Stimulated activated CD4-positive, alpha-beta T cell treated with anti-CD3 and anti-CD28 coated beads, TNF-alpha, amount 100 ng/mL, for 48 hours (primary cell): ENCODE data around the gene C4orf51.

Source experiments
- DNase-seq, 3 donors: peaks; one replicate each; pipeline ENCODE4 v3.0.0-alpha.2; 2020; ENCODE audit warnings: low read depth in 3 of 3

Gene C4orf51

GRCh38 chr4:145709843-145710242, 29.9 kb downstream of the C4orf51 start:
- DNase-seq = peak in 1 of 3 donors; percentile 11

DNA sequence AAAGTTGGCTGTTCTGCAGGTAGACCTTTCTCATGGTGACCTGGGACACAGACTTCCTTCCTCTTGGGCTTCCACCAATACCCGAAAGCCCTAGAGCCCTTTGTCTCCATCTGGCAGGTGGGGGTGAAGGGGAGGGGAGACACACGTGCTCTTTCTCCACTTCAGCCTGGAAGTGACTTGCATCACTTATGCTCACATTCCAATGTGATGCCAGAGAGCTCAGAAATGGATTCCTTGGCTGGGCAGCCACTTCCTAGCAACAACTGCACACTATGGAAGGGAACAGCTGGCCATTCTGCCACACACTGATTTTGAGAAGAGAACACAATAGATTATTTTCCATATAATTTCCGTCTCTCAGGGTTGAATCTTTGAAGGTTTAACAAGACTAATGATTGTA, 36.3 kb downstream of the C4orf51 start:
- DNase-seq = no peak

GRCh38 chr4:145716661-145717200, 36.8 kb downstream of the C4orf51 start:
- DNase-seq = no peak

DNA sequence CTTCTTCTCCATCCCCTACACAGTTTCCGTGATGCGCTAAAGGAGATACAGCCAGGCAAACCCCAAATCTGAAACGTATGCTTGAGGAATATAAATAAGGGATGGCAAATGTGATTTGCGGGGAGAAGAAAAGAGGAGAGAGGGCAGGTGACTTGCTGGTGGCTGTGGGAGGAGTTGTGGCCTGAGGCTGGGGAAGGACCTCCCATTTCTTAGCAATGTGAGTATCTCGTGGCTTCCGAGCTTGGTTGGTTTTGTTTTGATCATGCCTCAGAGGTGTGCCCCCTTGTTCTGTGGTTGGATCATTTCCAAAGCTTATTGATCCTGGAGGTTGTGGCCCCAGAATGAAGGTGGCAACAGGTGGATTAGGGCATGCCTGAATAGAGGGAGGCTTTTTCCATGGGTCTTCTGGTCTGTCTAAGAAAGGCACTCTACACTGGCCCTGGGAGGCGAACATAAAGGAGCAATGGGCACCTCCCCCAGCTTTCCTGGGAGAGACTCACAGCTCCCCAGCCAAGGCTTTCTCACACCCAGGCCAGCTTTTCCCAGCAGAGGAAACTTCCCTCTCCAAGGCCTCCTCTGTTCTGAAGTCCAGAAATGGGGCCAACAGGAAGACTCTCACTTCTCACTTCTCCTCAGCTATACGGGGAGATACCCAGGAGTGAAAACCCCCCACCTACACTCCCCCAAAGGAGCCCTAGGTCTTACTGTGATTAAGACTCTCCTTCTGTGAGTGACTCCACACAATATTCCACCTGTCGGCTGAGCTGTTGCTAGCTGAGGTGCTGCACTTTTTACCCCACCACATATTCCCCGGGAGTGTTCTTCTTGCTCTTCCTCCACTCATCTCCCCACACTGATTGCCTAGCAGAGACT, 40.0 kb downstream of the C4orf51 start:
- DNase-seq = peak in 2 of 3 donors; percentile 26 to 48

DNA sequence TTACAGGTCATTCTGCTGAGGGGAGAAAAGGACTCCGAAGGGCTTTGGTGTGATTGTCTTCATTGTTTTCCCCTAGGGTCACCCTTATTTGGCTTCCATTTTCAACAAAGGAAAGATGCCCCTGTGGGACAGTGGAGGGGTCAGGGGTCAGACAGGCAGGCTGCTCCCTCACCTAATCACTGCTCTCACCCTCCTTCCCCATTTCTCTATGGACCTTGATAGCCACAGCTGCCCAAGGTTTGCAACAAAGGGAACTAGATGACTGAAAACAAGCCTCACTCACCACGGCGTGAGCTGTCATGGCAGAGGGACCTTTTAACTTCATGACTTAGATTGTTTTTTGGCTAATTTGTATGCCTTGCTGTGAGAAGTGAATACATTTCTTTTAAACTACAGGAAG, 40.7 kb downstream of the C4orf51 start:
- DNase-seq = no peak

GRCh38 chr4:145722561-145722960, 42.6 kb downstream of the C4orf51 start:
- no peak for DNase-seq

DNA sequence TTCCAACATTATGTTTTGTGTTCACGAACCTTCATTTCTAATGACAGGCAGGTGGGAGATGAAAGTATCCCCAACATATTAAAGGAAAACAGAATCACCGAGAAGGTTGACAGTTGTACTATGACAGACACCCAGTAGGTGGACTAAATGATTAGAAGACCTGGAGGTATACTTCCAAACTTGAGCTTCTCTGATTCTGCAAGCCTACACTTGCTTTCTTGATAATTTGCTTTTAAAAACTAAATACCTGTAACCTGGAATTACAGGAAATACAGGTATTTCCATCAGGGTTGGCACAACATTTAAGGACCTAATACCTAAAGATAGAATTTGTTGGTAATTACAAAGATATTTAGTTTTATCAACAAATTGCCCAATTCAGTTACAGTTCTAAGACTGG, 43.4 kb downstream of the C4orf51 start:
- DNase-seq = no peak

DNA sequence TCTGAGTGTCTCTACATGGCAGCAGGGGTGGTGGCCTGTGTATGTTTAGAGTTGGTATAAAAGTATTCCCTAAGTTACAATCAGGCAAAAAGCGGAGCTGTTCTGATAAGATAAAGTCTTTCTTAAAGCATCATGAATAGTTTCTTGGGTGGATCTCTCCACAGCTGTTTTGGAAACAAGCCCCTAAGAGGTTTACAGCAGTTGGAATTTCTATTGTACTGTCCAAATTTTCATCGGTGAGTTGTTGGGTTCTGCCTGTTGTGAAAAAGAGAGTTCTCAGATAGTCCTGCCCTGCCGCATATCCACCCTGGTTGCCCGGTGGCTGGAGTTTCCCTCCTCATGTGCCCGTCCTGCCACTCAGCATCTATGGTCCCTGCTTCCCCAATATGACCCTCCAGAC, 50.1 kb downstream of the C4orf51 start:
- DNase-seq = no peak

GRCh38 chr4:145731028-145731427, 51.1 kb downstream of the C4orf51 start:
- DNase-seq = no peak

DNA sequence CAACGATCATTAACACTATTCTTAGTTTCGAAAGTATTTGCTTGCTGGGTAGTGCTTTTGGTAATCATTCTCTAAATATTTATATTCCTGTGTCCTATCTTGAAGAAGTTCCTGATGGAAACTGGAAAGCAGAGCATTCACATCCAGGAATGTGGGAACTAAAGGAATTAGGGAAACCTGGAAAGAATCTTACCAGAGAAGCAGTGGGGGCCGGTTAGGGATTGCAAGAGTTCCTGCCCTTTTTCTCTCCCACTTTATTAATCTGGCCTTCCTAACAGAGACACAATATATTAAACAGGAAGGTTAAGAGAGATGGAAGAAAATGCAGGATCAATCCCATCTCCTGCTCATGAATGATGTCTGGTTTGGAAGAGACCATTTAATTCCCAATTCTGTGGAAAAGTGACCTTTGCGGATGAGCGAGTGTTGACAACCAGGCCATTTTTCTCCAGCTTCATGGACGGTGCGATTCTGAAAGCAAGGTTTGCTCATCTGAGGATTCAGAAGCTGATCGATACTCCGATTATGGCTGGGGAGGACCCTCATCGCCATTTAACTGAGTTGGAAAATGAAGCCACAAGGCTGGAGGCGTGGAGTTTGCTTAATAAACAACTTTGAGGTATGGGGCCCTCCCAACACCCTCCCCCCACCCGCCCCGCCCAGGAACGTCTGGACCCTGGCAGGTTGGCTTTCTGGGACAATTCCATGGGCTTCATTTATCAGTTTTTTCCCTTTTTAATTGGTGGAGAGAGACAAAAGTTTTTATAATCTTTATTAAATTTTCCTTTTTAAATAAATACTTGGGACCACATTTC, 52.3 kb downstream of the C4orf51 start:
- DNase-seq = no peak

DNA sequence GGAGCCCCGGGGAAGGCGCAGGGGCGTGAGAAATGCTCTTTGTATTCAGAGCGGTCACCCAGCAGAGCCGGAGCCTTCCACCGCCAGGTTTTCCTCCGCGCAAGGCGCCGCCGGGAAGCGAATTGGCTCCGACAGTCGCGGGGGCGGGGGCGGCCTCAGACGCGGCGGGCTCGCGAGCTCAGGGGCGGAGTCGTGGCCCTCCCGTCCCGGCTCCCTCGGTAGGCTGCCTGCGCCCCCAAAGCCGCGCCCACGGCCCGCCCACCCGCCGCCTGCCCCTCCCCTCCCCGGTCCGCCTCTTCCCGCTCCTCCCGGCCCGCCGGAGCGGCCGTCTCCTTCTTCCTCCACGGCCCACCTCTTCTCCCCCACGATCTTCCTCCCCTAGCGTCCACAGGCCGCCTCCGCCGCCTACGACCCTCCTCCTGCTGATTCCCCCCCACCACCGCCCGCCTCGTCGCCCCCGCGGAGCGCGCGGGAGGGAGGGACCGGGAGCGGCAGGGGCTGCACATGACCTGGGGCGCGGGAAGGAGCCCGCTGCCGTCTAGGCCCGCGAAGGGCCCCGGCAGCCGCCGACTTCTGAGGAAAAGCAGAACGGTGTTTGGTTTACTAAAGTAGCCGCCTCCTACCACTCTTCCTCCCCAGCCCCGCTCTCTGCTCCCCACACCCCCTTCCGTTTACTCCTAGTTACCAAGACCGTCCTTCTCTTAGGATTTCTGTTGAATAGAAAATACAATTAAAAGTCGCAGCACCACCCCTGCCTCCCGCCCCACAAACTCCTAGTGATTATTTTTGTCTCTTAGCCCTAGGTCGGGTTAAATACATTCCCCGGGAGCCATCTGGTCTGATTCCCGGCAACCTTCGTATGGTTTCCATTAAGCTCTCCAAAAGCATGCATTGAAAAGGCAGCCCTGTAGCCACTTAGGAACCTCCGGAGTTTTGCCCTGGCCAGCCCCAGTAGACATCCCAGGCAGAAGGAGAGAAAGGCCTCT, 53.2 kb downstream of the C4orf51 start:
- DNase-seq = peak; percentile 71 to 81 (median 71)

DNA sequence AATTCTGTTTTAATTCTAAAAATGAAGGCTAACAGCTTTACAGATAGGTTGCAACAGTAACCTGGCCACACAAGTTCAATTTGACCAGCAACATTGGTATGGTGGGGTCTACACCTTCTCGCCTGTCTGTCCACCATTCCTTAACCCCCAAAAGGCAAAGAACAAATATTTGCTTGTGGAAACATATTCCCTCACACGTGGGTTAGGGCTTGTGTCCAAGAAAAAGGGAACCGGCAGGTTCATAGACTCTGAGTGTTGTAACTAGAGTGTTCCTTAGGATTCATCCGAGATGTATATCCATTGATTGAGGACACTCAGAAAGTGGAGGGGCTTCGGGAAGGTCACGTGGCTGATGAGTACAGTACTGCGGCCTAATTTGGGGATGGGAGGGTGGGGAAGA, 54.1 kb downstream of the C4orf51 start:
- DNase-seq = no peak

- no peak for DNase-seq
These were observed 54.8 kb downstream of the C4orf51 start for GRCh38 chr4:145734576-145735346.

GRCh38 chr4:145735347-145735675, 55.4 kb downstream of the C4orf51 start:
- no peak for DNase-seq

DNA sequence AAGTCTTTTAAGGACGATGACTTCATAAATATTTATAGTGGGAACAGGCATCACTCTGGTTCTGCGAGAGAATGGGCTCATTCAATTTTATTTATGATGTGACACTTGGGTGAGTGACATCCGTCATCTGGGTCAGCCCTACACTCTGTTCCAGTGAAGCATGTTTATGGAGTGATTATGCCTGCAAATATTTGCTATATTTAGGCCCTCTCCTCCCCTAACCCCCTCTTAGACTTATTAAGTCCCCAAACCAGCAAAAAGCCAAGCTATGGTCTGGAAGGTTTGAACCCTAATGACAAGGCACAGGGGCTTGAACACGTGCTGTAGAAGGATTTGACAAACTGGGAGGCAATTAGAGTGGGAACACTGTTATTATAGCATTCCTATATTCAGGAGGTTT, 55.9 kb downstream of the C4orf51 start:
- no peak for DNase-seq

DNA sequence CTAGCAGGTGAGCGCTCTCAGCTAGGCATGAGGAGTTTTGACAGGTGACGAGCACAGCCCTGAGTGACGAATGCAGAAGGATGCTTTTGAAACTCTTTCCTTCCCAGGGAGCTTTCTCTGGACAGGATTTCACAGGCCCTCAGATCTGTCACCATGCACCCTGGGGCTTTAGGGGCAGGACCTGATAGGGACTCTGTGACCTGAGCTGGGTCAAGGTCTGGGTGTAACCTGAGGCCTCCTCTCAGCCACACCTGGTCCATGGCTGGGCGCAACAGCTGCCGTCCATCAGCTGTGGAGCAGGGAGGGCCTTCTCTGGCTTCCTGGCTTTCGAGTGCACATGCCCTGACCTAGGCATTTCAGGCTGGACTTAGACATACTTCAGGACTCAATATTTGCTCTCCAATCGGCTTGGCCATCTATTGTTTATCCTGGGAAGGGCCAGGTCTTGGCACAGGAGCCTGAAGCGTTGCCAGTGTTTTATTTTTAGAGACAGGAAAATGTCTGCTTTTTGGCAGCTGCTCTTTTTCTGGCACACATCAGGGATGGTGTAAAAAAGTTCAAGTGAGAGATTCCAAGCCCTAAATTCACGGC, 56.4 kb downstream of the C4orf51 start:
- no peak for DNase-seq

- DNase-seq = no peak
These were observed 59.9 kb downstream of the C4orf51 start for GRCh38 chr4:145739845-145740244.

- no peak for DNase-seq
These were observed 60.9 kb downstream of the C4orf51 start for GRCh38 chr4:145740806-145741205.

DNA sequence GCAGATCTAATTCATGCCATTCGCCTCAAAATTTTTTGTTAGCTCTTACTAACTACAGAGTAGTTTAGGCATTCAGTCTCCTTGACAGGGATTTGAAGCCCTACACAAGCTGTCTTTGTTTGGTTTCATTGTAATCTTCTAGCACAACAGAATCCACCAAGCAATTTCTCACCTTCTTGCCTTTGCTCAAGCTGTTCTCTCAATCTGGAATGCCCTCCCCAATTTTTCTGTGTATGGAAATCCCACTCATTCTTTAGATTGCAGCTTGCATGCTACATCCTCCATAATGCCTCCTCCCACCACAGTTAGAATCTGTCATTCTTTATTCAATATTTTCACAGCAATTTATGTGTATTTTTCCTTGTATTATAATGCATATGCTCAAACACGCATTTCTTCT, 63.7 kb downstream of the C4orf51 start:
- no peak for DNase-seq

- DNase-seq = no peak
These were observed 75.9 kb downstream of the C4orf51 start for GRCh38 chr4:145755802-145756201.
